Measurements from ENCODE around the gene COMMD1.
"Not testable (repeated sequence)": the region's sequence is repeated elsewhere in the genome, so short reads cannot be mapped to it uniquely, and the experiment has no call there.

The COMMD1 gene

DNA sequence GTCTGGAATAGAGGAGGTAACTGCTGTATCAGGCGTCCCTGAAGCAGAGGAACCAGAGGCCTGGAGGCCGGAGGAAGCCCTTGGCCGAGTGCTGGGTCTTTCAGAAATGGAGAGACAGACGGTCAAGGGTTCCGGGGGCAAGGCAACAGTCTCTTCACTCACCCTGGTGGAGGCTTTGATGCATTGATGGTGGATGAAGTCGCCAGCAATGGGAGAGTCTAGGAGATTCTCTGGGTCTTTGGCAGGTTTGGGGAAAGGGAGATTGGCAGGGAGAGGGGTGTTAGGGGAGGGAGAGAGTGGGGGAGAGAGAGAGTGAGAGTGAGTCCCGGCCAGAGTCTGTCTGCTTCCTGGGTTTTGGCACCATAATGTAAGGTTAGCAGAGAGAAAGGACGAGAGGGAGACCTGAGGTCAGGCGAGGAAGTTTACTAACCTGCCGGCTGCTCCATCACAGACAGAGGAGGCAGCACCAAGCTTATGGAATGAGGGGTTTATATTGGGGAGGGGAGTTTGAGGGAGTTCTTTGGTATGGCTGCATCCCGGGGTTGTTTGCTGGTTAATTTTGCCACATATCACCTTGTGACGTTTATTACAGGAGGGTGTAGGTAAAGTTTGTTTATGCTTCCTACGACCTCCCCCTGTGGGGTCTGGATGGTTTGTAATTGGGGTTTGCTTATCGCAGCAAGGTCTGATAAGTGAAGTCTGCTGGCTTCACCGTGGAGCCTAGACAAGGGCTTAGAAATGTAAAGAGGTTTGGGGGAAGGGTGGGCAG, 19.6 kb downstream of the COMMD1 start:
- no peak for DNase-seq

DNA sequence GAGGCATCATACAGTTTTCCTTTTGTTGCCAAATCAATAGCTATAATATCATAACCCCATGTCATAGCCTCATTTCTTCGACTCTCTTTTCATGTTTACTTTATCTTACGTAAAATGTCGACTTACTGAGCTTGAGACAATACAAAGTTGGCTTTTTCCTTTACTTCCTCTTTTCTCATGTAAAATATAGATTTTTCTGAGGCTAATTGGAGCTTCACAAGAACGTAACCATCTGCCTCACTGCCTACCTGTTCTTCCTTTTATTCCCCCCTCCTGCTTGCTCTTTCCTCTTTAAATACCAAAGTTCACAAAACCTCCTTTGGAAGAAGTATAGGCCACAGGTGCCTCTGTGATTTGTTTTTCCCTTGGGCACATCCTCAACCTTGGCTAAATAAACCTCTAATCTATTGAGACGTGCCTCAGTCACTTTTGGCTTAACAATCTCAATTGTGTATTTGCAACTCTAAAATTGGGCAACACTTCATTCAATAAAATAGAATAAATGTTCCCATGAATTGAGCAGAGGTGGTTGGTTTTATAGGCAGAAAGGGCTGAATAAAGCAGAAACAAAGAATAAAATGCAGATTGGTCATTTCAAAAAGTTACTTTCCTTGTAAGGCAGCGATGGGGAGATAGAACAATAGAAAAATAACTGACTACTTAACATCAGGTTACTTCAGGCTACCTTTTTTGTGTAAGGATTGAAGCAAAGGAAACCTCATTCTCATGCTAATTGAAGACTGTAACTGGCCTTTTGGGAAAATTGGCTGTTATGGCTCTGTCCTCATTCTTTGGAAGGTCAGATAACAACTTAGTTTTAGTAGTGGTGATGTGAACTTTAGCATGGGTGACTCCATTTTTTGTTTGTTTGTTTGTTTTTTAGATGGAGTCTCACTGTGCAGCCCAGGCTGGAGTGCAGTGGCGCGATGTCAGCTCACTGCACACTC, 21.3 kb downstream of the COMMD1 start:
- no peak for DNase-seq

DNA sequence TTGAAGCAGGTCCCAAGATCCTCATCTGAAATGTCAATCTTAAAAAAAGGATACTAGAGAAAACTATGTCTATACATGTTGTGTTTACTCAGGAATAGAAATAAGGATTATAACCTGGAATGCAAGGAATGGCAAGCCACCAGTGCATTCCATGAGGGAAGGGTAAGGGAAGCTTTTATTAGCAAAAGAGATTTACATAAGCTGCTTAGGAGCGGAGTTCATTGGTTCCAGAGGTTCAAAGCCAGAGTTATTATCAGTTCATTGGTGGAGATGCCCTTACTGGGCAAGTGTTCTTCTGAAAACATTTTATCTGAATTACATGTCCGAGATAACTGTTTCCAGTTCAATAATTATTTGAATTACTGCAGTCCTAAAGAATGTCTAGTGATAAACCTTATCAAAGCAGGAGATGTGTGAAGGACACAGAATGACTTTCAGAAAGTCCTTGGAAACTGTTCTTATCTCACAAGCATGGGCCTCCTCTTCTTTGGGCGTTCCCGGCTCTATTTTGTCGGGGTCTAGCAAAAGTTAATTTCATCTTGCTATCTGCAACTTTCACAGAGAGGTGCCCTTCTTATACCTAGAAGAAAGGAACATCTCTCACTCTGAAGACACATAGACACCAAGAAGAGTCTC, 23.5 kb downstream of the COMMD1 start:
- DNase-seq, result peak; percentile 6

DNA sequence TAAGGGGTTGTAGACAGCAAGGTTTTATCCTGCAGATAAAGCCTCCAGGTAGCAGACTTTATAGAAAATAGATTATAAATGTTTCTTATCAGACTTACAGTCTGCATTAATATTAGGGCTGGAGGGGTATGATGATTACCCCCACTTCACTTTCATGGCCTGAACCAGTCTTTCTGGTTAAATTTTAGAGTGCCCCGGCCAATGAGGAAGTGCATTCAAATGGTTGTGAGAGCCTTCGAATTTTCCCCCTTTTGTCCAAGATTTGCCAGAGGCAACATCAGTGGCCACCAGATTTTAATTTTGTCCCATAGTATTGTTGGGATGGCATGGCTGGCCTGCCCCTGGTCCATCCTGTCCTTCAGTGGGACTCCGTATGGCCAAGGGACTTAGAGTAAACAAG, 31.6 kb downstream of the COMMD1 start:
- DNase-seq, result no peak

DNA sequence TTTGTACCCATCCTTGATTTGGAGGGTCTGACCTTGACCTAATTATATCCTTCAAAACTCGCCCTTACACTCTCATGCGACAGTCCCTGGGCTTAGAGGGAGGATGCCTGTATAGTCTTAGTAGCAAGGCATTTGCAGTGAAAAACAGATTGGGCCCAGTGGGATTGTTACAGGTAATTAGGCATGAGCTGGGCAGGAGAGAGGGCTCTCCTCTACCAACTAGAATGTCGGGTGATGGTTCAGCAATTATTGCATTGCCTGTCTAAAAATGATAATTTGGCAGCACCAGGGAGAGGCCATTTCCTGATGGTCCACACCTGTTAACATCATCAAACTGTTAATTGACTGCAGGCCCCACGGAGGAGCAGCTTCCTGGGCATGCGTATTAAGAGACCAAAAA, 32.4 kb downstream of the COMMD1 start:
- DNase-seq, result no peak

DNA sequence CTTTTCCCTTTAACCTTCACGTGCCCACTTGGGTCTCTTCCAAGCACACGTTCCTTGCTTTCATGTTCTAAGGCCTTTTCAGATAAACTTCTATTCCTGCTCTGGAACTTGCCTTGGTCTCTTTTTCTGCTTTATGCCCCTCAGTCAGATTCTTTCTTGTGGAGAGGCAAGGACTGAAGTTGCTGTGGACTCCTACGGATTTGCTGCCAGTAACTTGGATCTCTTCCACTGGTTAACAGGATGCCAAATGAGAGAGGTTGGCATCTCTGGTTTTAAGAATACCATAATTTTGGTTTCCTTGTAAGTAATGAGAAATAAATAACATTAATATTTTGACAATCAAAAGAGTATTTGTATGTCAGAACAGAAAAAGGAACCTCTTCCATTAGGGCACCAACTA, 33.0 kb downstream of the COMMD1 start:
- DNase-seq, result no peak

DNA sequence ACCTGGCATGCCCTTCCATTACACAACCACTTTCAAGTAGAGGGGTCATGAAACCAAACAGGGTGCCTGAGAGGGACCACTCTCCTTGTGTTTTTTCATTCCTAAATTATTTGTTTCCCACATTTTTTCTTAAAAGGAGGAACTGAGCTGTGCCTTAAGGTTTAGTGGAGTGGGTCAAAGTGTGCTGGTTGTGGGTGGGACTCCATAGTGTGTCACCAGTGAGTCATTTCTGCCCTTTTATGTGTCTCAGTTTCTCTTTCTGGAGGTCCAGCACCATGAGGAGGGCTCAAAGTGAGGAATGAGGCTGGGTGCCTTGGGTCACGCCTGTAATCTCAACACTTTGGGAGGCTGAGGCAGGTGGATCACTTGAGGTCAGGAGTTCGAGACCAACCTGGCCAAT, 37.8 kb downstream of the COMMD1 start:
- peak; percentile 13 for DNase-seq

DNA sequence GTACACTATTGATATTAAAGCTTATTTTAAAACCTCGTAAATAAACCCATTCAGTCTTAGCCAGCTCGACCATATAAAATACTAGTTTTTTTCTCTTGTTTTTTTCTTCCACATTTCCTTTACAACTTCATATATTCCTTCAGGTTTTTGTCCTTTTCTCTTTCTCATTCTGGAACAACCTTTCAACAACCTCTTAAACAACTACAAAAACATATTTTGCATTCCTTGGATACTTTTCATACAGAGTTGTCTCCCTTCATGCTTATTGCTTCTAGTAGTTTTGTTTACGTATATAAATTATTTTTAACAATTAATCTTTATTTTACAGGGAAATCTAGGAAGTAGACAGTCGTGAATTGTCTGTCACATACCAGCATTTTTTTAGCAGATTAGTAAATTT, 41.2 kb downstream of the COMMD1 start:
- DNase-seq, result no peak

DNA sequence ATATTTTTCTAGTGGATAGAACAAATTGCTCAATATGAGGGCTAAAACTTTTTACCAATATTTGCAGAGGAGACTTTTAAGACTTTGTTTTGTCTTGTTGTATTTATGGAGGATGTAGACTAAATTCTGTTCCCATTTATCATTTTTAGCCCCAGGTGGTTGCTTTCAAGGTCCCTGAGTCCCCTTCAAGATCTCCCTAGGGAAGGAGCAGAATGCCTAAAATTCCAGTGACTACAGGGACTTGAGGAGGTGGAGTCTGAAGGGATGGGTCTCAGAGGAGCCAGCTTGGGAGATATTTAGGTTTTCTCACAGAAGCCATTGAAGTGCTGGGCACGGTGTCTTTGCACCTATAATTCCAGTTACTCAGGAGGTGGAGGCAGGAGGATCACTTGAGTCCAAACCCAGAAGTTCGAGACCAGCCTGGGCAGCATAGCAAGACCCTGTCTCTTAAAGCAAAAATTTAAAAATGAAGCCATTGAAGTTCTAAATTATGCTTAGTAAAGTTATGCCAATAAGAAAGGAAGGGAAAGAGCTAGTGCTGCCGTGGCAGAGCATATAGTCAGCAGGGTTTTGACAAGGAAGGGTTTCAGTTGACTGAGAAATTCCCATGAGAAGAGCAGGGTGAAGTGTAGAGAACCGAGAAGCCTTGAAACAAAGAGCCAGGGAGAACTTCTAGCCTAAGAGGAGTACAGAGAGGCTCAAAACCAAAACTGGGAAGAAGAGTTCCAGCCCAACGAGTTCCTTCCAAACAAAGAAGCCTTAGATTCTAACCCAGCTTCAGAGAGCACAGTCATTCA, 43.4 kb downstream of the COMMD1 start:
- DNase-seq, result no peak

DNA sequence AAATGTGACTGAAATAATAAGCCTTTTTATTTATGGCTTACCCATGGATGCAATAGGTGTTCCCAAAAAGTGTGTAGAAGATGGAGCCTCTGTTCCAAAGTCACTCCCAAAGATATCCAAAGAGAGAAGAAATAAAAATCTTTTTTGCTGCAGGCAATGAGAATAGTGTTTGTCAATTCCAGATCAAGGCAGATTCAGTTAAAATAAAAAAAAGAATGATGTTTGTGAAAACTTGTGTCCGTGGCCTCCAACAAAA, 43.9 kb downstream of the COMMD1 start:
- no peak for DNase-seq

DNA sequence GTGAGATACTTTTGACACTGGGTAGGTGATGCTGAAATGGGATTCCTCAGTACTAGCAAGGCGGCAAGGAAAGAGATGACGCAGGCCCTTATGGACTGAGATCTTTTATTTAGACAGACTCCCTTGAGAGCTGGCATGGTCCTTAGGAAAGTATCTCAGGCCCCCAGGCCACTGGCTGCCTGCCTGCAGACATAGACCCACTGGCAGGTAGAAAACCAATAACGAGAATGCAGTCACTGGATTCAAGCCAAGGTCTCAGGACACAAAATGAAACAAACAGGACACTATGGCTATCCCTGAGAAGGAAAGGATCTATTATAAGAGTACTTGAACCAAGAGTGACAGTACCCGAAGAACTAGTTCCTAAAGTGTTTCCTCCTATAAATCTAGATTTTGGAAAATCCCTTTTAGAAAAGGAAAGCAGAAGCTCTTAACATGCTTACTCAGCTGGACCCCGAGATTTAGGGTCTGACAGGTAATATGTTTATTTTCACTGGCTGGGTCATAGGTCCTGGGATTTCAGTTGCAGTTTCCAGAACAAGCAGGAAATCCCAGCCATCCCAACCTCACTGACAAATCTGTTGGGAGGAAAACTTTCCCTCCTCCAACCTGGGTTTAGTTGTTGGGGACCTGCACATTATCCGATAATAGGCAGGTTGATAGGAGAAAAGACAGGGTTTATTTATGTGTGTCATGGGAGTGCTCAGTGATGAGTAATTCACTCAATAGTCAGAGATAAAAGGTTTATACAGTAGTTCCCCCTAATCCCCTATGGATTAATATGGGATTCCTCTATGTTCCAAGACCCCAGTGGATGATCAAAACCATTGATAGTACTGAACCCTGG, 44.5 kb downstream of the COMMD1 start:
- DNase-seq, result no peak

DNA sequence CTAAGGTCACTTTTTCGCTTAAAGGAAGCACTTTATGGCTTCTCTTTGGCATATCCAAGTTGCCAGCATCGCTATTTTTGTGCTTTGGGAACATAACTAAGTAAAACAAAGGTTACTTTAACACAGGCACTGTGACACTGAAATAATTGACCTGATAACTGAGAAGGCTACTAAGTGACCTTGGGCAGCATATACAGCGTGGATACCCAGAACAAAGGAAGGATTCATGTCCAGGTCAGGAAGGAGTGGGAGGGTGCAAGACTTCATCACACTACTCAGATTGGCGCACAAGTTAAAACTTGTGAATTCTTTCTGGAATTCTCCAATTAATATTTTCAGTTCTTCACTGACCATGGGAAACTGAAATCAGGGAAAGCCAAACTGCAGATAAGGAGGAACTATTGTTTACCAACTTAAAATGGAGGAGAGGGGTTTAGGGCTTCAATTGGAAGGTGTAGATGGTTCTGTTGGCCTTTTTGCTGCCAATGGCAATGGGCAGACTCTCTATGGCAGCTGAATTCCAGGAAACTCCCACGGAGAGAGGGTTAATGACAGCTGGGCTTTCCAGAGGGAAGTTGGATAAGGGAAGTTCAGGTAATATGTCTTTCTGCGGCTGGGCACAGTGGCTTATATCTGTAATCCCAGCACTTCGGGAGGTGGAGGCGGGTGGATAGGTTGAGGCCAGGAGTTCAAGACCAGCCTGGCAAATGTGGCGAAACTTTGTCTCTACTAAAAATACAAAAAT, 45.3 kb downstream of the COMMD1 start:
- no peak for DNase-seq

DNA sequence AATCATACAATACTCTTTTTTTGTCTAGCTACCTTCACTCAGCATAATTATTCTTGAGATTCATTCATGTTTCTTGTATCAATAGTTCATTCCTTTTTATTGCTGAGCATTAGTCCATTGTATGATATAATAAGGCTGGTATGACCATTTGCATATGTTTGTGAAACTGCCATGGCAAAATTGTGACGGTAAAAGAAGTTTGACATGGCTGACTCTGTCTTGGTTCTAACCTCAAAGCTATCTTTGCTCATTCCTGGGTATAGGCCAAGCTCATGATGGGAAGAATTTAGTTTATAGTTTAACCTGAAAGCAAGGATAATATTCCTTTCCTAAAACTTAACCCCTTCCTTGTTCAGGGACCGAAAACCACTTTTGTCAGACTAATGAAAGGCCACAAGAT, 46.4 kb downstream of the COMMD1 start:
- DNase-seq, result no peak

DNA sequence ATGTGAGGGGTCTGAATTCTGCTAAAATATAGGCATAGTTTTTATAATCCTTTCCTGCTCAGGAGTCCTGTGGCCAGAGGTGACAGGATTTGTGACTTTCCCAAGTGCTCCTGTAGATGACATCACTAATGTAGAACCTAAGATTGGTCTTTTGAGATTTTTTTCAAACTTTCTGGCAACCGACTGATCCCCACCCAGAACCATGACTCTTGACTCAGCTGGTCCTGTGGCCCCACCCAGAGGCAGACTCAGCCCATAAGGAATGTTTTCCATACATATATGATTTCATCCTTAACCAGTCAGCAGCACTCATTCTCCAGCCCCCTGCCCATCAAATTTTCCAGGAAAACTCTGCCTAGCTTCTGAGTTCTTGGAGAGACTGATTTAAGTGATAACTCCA, 46.8 kb downstream of the COMMD1 start:
- DNase-seq, result no peak

DNA sequence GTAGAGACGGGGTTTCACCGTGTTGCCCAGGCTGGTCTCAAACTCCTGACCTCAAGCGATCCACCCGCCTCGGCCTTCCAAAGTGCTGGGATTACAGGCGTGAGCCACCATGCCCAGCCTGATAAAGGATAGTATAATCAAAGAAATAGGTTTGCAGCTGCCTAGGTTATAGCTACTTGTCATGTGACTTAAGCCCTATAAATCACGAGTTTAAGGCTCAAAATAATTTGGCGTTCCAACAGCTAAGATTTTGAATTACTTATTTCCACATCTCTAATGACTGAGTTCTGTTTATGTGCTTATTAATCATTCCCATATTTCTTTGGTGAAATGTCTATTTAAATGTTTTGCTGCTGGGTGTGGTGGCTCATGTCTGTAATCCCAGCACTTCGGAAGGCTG, 49.4 kb downstream of the COMMD1 start:
- DNase-seq, result not testable (repeated sequence)

DNA sequence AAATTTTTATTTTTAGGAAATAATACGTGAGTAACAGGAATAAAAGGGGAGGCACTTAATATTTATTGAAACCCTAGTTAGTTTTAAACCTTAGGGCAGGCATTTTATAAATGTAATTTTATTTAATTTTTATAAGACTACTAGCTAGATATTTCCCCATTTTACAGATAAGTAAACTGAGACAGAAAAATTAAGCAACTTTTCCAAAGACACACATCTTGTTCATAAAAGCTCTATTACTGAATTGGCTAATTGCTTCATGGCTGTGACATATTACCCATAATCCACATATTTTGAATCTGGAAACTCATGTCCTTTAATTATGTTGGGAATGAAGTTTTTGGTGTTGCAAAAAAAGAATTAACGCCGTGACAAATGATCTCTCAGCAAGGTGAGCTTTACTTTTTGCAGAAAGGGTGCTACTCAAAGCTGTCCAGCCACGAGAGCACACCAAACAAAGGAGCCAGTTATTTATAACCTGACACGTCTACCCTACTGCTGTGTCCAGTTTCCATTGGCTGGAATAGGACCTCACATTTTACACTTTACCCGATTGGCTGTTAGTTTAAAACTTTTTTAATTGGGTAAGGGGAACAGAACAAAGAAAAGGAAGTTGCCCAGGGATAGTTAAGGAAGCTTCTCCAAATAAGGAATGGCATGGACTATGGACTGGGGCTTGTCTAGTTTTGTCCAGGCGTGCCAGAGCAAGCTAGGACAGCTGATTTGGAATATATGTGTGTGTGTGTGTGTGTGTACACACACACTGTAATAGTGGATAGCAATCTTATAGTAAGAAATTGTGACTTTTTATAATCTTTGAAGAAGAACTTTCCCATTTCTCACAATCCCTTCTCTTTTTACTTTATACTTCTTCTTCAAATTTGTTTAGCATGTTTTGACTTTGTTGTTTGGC, 54.2 kb downstream of the COMMD1 start:
- no peak for DNase-seq

DNA sequence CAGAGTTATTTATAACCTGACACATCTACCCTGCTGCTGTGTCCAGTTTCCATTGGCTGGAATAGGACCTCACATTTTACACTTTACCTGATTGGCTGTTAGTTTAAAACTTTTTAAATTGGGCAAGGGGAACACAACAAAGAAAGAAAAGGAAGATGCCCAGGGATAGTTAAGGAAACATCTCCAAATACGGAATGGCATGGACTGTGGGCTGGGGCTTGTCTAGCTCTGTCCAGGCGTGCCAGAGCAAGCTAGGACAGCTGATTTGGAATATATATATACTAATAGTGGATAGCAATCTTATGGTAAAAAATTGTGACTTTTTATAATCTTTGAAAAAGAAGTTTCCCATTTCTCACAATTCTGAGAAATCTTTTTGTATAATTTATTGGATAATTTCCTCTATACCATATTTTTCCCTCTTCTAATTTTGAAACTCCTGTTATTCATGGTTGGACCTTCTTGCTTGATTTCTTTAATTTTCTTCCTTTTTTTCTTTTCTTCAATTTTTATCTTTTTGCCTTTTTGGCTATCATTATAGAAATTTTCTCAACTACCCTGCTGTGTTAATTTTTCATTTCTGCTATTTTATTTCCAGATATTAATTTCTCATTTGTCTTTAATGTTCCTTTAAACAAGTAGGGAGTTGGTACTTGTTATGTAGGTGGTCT, 55.9 kb downstream of the COMMD1 start:
- DNase-seq, result no peak

DNA sequence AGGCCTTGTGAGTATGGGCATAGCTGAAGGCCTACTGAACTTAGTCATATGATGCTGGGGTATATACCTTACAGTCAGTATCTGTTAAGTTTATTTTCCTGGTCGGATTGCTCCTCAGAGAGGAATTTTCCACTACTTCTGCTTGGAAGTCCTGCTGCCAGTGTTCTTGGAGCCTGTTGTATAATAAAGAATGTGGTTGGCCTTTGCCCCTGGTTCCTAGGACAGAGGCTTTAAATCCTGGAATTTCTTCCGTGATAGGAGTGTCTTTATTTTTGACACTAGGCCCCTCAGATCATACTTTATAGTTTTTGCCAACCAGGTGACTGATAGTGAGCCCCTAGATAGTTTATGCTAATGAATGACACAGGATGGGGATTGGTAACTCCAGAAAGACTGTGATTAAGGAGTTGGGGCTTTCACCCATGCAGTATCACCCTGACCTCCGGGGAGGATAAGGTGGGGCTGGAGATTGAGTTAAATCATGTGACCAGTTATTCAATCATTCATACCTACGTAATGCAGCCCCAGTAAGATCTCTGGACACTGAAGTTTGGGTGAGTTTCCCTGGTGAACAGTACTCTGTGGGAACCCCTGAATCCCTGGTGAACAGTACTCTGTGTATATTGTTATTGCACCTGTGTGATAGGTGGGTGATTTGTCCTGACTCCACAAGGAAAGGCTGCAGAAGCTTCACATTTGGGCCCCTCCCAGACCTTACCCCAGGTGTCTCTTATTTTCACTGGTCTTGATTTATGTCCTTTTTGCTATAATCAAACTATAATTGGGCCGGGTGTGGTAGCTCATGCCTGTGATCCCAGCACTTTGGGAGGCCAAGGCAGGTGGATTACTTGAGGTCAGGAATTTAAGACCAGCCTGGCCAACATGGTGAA, 56.9 kb downstream of the COMMD1 start:
- peak; percentile 24 for DNase-seq

All from HCEC 1CT (cell line).